GM12872 (cell line): ENCODE results near the gene RAB3B.

Experiments used
- CTCF ChIP-seq: IDR thresholded peaks from 3 replicates; pipeline ENCODE4 v1.5.1; 2011; ENCODE audit warnings: low read depth, mild to moderate bottlenecking, low read length, moderate library complexity; ENCODE audit not compliant: insufficient read depth

RAB3B gene

DNA sequence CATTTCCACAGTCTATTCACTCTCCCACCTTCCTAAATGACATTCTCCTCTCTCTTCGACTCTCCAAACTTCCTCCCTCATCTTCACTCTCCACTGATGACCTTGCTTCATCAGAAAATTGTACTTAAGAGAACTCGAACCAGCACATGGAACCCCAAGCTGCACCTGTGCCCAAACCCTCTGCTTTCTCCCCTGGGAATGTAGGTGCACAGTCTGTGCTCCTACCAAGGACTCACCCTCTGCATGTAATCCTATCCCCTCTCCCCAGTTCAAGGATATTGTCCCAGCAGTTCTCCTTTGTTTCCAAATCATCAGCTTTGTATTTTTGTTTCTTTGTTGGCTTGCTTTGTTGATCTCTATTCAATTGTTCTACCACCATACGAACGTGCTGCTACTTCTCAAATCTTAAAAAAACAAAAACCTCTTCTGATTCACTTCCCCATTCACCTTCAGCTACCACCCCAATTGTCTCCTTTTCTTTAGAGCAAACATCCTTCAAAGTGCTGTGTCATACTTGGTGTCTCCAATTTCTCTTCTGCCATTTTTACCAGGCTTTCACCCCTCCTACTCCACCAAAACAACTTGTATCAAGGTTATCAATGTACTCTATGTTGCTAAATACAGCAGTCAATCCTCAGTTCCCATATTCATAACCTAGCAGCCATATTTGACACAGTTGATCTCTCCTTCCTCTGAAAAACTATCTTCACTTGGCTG, 26.8 kb downstream of the RAB3B start:
- no peak for TF ChIP-seq CTCF

DNA sequence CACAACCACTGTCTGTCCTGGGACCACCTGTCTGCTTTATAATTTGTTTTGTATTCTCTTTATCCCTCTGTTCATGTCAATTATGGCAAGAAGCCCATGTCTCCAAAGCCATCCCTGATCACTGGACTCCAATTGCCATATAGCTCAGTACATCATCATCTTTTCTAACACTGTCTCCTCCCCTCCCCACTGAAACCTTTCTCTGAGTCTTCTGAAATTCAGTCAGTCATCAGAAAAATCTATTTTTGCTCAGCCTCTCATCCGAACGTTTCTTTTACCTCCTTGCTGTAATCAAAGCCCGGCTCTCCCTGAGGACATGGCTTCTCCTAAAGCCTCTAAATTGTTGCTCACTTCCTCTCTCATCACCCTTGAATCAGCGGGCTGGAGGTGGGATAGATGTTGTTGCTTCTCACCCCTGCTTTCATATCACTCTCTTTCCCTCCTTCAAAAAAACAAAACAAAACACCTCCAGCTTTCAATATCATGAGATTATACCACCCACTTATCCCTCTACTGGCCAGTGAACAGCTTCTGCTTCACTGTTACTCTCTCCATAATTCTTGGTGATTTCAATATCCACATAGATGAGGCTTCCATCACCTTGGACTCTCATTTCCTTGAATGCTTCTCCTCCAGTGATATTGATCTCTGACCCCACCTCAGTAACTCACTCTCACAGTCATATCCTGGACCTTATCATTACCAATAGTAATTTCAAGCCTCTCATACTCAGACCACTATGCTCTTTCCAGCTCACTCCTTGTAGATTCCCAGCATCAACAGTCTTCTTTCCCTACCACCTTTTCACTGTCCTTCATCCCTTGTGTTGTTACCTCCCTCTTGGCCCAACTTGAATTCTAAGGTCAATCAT, 27.8 kb downstream of the RAB3B start:
- no peak for TF ChIP-seq CTCF

DNA sequence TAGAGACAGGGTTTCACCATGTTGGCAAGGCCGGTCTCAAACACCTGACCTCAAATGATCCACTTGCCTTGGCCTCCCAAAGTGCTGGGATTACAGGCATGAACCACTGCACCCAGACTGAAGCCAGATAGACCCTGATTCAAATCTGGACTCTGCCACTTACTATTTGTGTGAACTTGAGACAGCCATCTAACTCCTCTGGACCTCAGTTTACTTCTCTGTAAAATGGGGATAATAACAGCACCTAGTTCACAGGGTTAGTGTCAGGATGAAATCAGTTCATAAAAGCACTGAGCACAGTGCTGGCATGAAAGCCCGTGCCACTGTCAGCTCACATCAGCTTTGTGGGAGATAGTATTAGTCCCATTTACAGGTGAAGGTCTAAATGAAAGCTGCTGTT, 28.5 kb downstream of the RAB3B start:
- no peak for TF ChIP-seq CTCF

- no peak for TF ChIP-seq CTCF
These were observed 29.3 kb downstream of the RAB3B start for GRCh38 chr1:51961231-51961630.

DNA sequence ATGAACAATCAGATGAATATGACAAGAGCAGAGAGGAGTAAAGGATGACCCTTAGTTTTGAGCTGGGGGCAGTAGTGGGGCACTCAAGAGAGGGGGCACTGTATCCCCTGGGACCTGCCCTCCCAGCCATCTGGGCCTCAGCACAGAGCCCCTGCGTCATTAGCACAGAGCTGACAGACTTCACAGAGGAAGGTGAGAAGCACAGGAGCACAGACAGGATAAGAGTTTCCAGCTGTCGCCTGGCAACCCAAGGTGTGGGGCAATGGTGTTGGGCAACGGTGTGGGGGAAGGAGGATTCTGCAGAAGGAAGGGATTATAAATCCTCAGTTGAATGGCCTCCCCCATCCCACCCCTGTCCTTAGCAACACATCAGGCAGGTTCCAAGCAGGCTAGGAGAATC, 30.2 kb downstream of the RAB3B start:
- no peak for TF ChIP-seq CTCF

GRCh38 chr1:51958824-51959223, 31.7 kb downstream of the RAB3B start:
- TF ChIP-seq CTCF, result no peak

- no peak for TF ChIP-seq CTCF
These were observed 32.9 kb downstream of the RAB3B start for GRCh38 chr1:51957618-51958017.
